Astrocyte (in vitro differentiated cells and primary cell): ENCODE data around the gene TOR1AIP1. TPM values are rescaled to one million over a fixed set of nuclear protein-coding genes. Genes with fewer than 3 reads are reported as not detected.

Experiments used
- DNase-seq: peaks from one replicate; pipeline ENCODE4 v3.0.0-alpha.2; 2010; ENCODE audit warnings: low read depth
- FAIRE-seq: peaks from 2 replicates; lab custom pipeline; 2011; peaks lifted over from hg19 to GRCh38; lab: Jason Lieb, UNC
- H2AFZ ChIP-seq: 2 replicates; pipeline ENCODE4 v1.6.0; 2012; ENCODE audit warnings: low read depth, low read length, inconsistent platforms
- H3K27ac ChIP-seq: 2 replicates; pipeline ENCODE4 v1.5.1; 2011; ENCODE audit warnings: low read depth, low read length, inconsistent platforms
- H3K27me3 ChIP-seq: 2 replicates; pipeline ENCODE4 v1.6.0; 2011; ENCODE audit warnings: low read length, inconsistent platforms; ENCODE audit not compliant: insufficient read depth
- H3K36me3 ChIP-seq: 2 replicates; pipeline ENCODE4 v1.5.1; 2011; ENCODE audit warnings: low read length, inconsistent platforms; ENCODE audit not compliant: insufficient read depth
- H3K4me1 ChIP-seq: 2 replicates; pipeline ENCODE4 v1.5.1; 2011; ENCODE audit warnings: low read length, inconsistent platforms; ENCODE audit not compliant: insufficient read depth
- H3K4me2 ChIP-seq: 2 replicates; pipeline ENCODE4 v1.6.0; 2012; ENCODE audit warnings: low read length, inconsistent platforms
- H3K4me3 ChIP-seq: 2 replicates; pipeline ENCODE4 v1.5.1; 2011; ENCODE audit warnings: low read depth, mild to moderate bottlenecking, low read length, inconsistent platforms; ENCODE audit not compliant: insufficient read depth
- H3K79me2 ChIP-seq: 2 replicates; pipeline ENCODE4 v1.6.0; 2012; ENCODE audit warnings: mild to moderate bottlenecking, low read length, inconsistent platforms; ENCODE audit not compliant: insufficient read depth
- H3K9ac ChIP-seq: 2 replicates; pipeline ENCODE4 v1.6.0; 2012; ENCODE audit warnings: mild to moderate bottlenecking, low read length, inconsistent platforms
- H3K9me3 ChIP-seq: 2 replicates; pipeline ENCODE4 v1.5.1; 2012; ENCODE audit warnings: low read depth, mild to moderate bottlenecking, low read length, inconsistent platforms; ENCODE audit not compliant: insufficient read depth
- H4K20me1 ChIP-seq: 2 replicates; pipeline ENCODE4 v1.6.0; 2012; ENCODE audit warnings: low read length, inconsistent platforms; ENCODE audit not compliant: insufficient read depth
- H3K27ac Mint-ChIP-seq: one replicate; pipeline ENCODE4 v1.8.0; 2021; ENCODE audit warnings: mild to moderate bottlenecking, mixed read lengths; ENCODE audit not compliant: unreplicated experiment
- H3K27me3 Mint-ChIP-seq: one replicate; pipeline ENCODE4 v1.8.0; 2021; ENCODE audit warnings: low read depth, mixed read lengths; ENCODE audit not compliant: unreplicated experiment
- H3K36me3 Mint-ChIP-seq: one replicate; pipeline ENCODE4 v1.8.0; 2021; ENCODE audit warnings: low read depth, mixed read lengths; ENCODE audit not compliant: unreplicated experiment
- H3K4me1 Mint-ChIP-seq: one replicate; pipeline ENCODE4 v1.8.0; 2021; ENCODE audit warnings: low read depth, mixed read lengths; ENCODE audit not compliant: unreplicated experiment
- H3K4me3 Mint-ChIP-seq: one replicate; pipeline ENCODE4 v1.8.0; 2021; ENCODE audit warnings: mild to moderate bottlenecking, moderate library complexity, mixed read lengths; ENCODE audit not compliant: unreplicated experiment
- H3K9me3 Mint-ChIP-seq: one replicate; pipeline ENCODE4 v1.8.0; 2021; ENCODE audit warnings: mild to moderate bottlenecking, mixed read lengths; ENCODE audit not compliant: unreplicated experiment
- EZH2 ChIP-seq: IDR thresholded peaks from 2 replicates; pipeline ENCODE4 v1.6.1; 2012; ENCODE audit warnings: mild to moderate bottlenecking, low read length, inconsistent platforms; ENCODE audit not compliant: insufficient read depth
- total RNA-seq: library from RNA; stranded (reverse); gene quantifications from 2 replicates; pipeline ENCODE4 v1.2.1, GENCODE V29; 2021
- TF ChIP-seq, protein P1 (sequence below): IDR thresholded peaks from 2 replicates; pipeline ENCODE4 v1.5.1; 2011; ENCODE audit warnings: low read depth, mild to moderate bottlenecking, inconsistent platforms, low read length, moderate library complexity; ENCODE audit not compliant: insufficient read depth

Gene TOR1AIP1
- total RNA-seq, 1 donor from 2014 or later: 37.4 TPM

DNA sequence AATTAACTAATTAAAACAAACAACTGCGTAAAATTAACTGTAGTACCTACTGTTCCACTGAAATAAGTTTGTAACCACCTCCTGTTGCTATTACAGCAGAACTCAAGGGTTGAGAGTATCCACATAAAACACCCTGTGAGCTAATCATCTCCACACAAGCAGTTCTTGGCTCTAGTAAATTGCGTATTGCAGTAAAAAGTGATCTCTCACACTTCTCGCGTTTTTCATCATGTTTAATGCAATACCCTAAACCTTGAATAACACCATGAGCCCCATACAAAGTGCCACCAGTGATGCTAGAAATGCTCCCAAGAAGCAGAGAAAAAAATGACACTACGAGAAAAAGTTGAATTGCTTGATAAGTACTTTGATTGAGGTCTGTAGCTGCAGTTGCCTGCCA is 43.2 kb downstream of the TOR1AIP1 start:
- Mint-ChIP-seq H3K27me3 (no peaks in the 10 kb centered on the region), H3K27ac (no peak overlapping the region), H3K4me1 (peaks cover 21% of the 10 kb centered on the region), H3K4me3 (no peak overlapping the region), H3K36me3 (no peaks in the 10 kb centered on the region), H3K9me3 (no peaks in the 10 kb centered on the region)
- DNase-seq: no peak
- no peak overlapping the region for H3K27ac ChIP-seq
- no peaks in the 10 kb centered on the region for H4K20me1 ChIP-seq
- H3K4me1 ChIP-seq: peaks cover 3% of the 10 kb centered on the region
- no peak for TF ChIP-seq EZH2
- TF ChIP-seq, protein P1, sequence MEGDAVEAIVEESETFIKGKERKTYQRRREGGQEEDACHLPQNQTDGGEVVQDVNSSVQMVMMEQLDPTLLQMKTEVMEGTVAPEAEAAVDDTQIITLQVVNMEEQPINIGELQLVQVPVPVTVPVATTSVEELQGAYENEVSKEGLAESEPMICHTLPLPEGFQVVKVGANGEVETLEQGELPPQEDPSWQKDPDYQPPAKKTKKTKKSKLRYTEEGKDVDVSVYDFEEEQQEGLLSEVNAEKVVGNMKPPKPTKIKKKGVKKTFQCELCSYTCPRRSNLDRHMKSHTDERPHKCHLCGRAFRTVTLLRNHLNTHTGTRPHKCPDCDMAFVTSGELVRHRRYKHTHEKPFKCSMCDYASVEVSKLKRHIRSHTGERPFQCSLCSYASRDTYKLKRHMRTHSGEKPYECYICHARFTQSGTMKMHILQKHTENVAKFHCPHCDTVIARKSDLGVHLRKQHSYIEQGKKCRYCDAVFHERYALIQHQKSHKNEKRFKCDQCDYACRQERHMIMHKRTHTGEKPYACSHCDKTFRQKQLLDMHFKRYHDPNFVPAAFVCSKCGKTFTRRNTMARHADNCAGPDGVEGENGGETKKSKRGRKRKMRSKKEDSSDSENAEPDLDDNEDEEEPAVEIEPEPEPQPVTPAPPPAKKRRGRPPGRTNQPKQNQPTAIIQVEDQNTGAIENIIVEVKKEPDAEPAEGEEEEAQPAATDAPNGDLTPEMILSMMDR: no peak
- H3K4me2 ChIP-seq: no peak overlapping the region
- no peak overlapping the region for H3K9ac ChIP-seq
- no peaks in the 10 kb centered on the region for H3K27me3 ChIP-seq
- no peaks in the 10 kb centered on the region for H3K79me2 ChIP-seq
- no peak overlapping the region for H3K4me3 ChIP-seq
- H2AFZ ChIP-seq: no peak overlapping the region
- no peak for FAIRE-seq
- H3K36me3 ChIP-seq: no peaks in the 10 kb centered on the region
- no peaks in the 10 kb centered on the region for H3K9me3 ChIP-seq

DNA sequence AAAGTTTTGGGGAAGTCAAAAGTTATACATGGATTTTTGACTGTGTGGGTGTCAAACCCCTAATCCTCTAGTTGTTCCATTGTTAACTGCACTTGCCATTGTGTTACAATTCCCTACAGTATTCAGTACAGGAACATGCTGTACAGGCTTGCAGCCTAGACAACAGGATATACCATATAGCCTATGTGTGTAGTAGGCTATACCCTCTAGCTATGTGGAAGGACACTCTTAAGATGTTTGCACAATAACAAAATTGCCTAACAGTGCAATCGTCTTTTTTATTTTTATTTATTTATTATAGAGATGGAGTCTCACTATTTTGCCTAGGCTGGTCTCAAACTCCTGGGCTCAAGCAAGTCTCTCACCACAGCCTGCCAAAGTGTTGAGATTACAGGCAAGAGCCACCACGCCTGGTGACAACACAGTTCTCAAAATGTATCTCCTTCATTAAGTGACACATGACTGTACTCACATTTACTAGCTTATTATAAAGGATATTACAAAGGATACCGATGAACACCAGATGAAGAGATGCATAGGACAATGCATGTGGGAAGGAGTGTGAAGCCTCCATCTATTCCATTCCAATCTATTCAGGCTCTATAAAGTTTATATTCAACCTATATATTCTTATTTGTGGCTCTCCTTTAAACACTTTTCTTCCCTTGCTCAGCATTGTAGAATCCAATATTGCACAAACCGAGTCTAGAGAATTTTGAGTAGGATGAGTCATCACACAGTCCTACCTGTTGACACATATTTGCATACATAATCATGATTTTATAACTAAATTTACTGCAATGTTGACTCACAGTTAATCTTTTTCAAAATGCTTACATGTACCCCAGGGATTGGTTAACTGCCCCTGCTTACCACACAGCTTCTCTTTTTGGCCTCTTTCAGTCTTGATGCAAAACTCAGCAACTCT is 44.1 kb downstream of the TOR1AIP1 start:
- Histone ChIP-seq H3K79me2 (no peaks in the 10 kb centered on the region), H4K20me1 (no peaks in the 10 kb centered on the region), H3K9me3 (no peaks in the 10 kb centered on the region), H2AFZ (no peak overlapping the region), H3K27me3 (no peaks in the 10 kb centered on the region), H3K27ac (no peak overlapping the region), H3K9ac (no peak overlapping the region), H3K4me2 (no peak overlapping the region), H3K36me3 (no peaks in the 10 kb centered on the region), H3K4me3 (no peak overlapping the region), H3K4me1 (peaks cover 6% of the 10 kb centered on the region)
- TF ChIP-seq, protein P1: no peak
- no peak for TF ChIP-seq EZH2
- H3K27ac Mint-ChIP-seq: no peak overlapping the region
- FAIRE-seq (no peak), DNase-seq (peak; percentile 59)
- no peaks in the 10 kb centered on the region for H3K36me3 Mint-ChIP-seq
- H3K9me3 Mint-ChIP-seq: no peaks in the 10 kb centered on the region
- H3K4me3 Mint-ChIP-seq: no peak overlapping the region
- H3K27me3 Mint-ChIP-seq: no peaks in the 10 kb centered on the region
- peaks cover 23% of the 10 kb centered on the region for H3K4me1 Mint-ChIP-seq

DNA sequence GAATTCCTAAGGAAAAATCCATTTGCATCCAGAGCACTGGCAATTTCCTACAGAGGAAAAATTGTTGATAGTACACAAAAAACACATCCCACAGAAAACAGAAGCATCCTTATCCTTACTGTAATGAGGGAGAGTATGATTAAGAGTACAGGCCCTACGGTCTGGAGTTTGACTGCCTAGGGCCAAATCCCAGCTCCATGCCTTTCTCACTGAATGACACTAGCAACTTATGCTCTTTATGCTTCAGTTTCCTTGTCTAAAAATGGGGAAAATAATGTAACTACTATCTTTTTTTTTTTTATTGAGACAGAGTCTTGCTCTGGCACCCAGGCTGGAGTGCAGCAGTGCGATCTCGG is 44.7 kb downstream of the TOR1AIP1 start:
- Histone ChIP-seq H3K4me1 (peaks cover 6% of the 10 kb centered on the region), H3K4me2 (no peak overlapping the region), H3K36me3 (no peaks in the 10 kb centered on the region), H3K27ac (no peak overlapping the region), H3K9ac (no peak overlapping the region), H4K20me1 (no peaks in the 10 kb centered on the region), H2AFZ (no peak overlapping the region), H3K79me2 (no peaks in the 10 kb centered on the region), H3K4me3 (no peak overlapping the region), H3K27me3 (no peaks in the 10 kb centered on the region), H3K9me3 (no peaks in the 10 kb centered on the region)
- H3K27me3 Mint-ChIP-seq: no peaks in the 10 kb centered on the region
- H3K4me1 Mint-ChIP-seq: peaks cover 16% of the 10 kb centered on the region
- H3K9me3 Mint-ChIP-seq: no peaks in the 10 kb centered on the region
- H3K36me3 Mint-ChIP-seq: no peaks in the 10 kb centered on the region
- FAIRE-seq: no peak
- no peak for TF ChIP-seq EZH2
- TF ChIP-seq, protein P1: no peak
- no peak overlapping the region for H3K4me3 Mint-ChIP-seq
- H3K27ac Mint-ChIP-seq: no peak overlapping the region
- DNase-seq: no peak
